Sigmoid colon (tissue), 7 donors: Measurements from ENCODE around the gene GPBP1. TPM values are rescaled to one million over a fixed set of nuclear protein-coding genes. Genes with fewer than 3 reads are reported as not detected.

ENCODE experiments used
- DNase-seq: peaks from one replicate; pipeline ENCODE4 v3.0.0-alpha.2; 2019
- H3K27ac ChIP-seq, 4 donors: fragments of 200-600 bp; sonication (generic); one replicate each; pipeline ENCODE4 v1.5.1; 2016 to 2019; ENCODE audit warnings: mild to moderate bottlenecking in 1 of 4
- H3K27me3 ChIP-seq, 3 donors: fragments of 200-600 bp; sonication (generic); one replicate each; pipeline ENCODE4 v1.5.1; 2019; ENCODE audit warnings: mild to moderate bottlenecking in 1 of 3
- H3K36me3 ChIP-seq, 4 donors: fragments of 200-600 bp; sonication (generic); one replicate each; pipeline ENCODE4 v1.5.1; 2016 to 2019
- H3K4me1 ChIP-seq, 4 donors: fragments of 200-600 bp; sonication (generic); one replicate each; pipeline ENCODE4 v1.5.1; 2017 to 2019
- H3K4me3 ChIP-seq, 4 donors: fragments of 200-600 bp; sonication (generic); one replicate each; pipeline ENCODE4 v1.5.1; 2017 to 2019; ENCODE audit warnings: mild to moderate bottlenecking in 2 of 4, moderate library complexity in 1 of 4
- H3K9me3 ChIP-seq, 4 donors: fragments of 200-600 bp in 3 of 4; sonication (generic) in 3 of 4; one replicate each; pipeline versions ENCODE4 v1.5.1 to v1.6.1; 2013 to 2019
- CTCF ChIP-seq, 4 experiments: fragments of 450-650 bp in 3 of 4; fragments of 200-600 bp in 1 of 4; IDR thresholded peaks; one replicate each; pipeline ENCODE4 v1.5.1; 2016 to 2019; ENCODE audit warnings: antibody characterized with exemption in 4 of 4, mild to moderate bottlenecking in 3 of 4, moderate library complexity in 2 of 4
- EP300 ChIP-seq, 4 donors: sonication (generic); formaldehyde crosslinking; IDR thresholded peaks; one replicate each; pipeline ENCODE4 v1.6.1; 2017; ENCODE audit warnings: antibody characterized with exemption in 4 of 4
- POLR2A ChIP-seq, 2 donors: fragments of 450-650 bp; IDR thresholded peaks; one replicate each; pipeline ENCODE4 v1.6.1; 2016; ENCODE audit warnings: antibody characterized with exemption in 2 of 2, mild to moderate bottlenecking in 2 of 2, moderate library complexity in 2 of 2
- POLR2AphosphoS5 ChIP-seq, 4 donors: sonication (generic); formaldehyde crosslinking; IDR thresholded peaks; one replicate each; pipeline ENCODE4 v1.6.1; 2017; ENCODE audit warnings: antibody characterized with exemption in 4 of 4
- WGBS, 2 donors: extraction: QIAGEN DNeasy Blood & Tissue Kit; methylation state at CpG; one replicate each; pipeline ENCODE4 v1.1.7; 2013; 5-methylcytosine and 5-hydroxymethylcytosine counted together
- intact Hi-C: fragments of 100-400 bp; cut with DNase I; formaldehyde crosslinking; loops from one replicate; pipeline ENCODE4 v1.15.1; 2023
- polyA plus RNA-seq, 3 donors: library from polyadenylated mRNA; stranded (reverse); fragments of 200-250 nt; gene quantifications; one replicate each; pipeline ENCODE4 v1.2.3, GENCODE V29; 2013
- small RNA-seq, 3 donors: library from RNA; depleted of rRNA; stranded (forward); fragments of <200 nt; gene quantifications; one replicate each; pipeline ENCODE3, GENCODE V24; 2016
- total RNA-seq, 4 donors: library from RNA; depleted of rRNA; stranded (reverse); fragments of >200 nt; gene quantifications; one replicate each; pipeline ENCODE4 v1.1.0, GENCODE V29; 2016
- donor health status: healthy with polysubstance abuse.
- donor health status: Bipolar disorder and iron deficiency.
- donor health status: healthy.

The GPBP1 gene
- total and polyA plus RNA-seq, 7 donors: 32.4 to 69.2 (median 52.3) TPM

DNA sequence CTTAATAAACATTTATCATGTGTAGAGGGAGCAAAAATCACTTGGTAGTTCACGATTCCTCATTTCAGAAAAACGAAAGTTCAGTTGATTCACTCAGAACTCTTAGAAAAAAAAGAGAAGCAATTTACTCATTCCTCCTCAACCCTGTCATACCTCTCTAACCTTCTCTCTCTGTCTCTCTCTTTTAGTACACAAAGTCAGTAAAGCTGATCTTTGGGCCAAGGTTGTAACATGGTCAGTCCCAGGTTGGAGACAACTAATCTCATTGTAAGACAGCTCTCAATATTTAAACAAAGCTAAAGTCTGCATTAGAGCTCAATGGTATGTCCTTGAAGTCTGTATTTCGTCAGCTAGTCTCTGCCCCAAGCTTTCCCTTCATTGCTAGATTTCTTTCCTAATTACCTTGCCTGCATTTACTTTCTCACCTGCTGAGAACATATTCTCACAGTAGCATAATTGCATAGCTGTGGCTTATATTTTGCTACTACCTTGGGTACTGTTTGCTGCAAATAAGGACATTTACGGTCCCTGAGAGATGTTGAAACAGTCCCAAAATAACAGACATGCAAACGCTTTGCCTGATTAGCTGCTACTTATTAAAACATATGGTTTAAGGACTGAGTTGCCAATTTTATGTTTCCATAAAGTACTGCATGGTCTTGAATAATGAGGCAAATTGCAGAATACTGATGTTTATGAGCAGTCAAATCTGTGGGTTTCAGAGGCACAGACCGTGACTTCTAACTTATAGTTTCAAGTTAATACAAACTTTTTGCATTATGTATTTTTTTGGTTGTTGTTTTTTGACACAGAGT is 138.3 kb downstream of the GPBP1 start:
- no peak for TF ChIP-seq EP300 (IDR thresholded peaks at IDR 0.05)
- no peak for TF ChIP-seq POLR2AphosphoS5 (IDR thresholded peaks at IDR 0.05)
- no peak for TF ChIP-seq CTCF (IDR thresholded peaks at IDR 0.05)
- no peak for TF ChIP-seq POLR2A (IDR thresholded peaks at IDR 0.05)

GRCh38 chr5:57313716-57314115 is 139.9 kb downstream of the GPBP1 start:
- no peaks in the 10 kb centered on the region for H3K9me3 ChIP-seq
- peaks cover 0 to 12% (median 0%) of the 10 kb centered on the region in 4 donors for H3K4me1 ChIP-seq
- WGBS, 2 donors: 94 to 95% methylated on average over 3 of the region's 3 CpGs
- no peak overlapping the region for H3K27ac ChIP-seq
- no peaks in the 10 kb centered on the region for H3K27me3 ChIP-seq
- TF ChIP-seq POLR2A (IDR thresholded peaks at IDR 0.05) (no peak), EP300 (IDR thresholded peaks at IDR 0.05) (no peak), CTCF (IDR thresholded peaks at IDR 0.05) (no peak), POLR2AphosphoS5 (IDR thresholded peaks at IDR 0.05) (no peak)
- intact Hi-C loops: no loop called here
- H3K4me3 ChIP-seq: no peak overlapping the region
- no peak for DNase-seq
- no peaks in the 10 kb centered on the region for H3K36me3 ChIP-seq

More for the DNA sequence above, 138.3 kb downstream of the GPBP1 start:
- no peak overlapping the region for H3K4me3 ChIP-seq
- peaks cover 0 to 5% (median 0%) of the 10 kb centered on the region in 4 donors for H3K4me1 ChIP-seq
- DNase-seq: no peak
- no peak overlapping the region for H3K27ac ChIP-seq
- no peaks in the 10 kb centered on the region for H3K27me3 ChIP-seq
- WGBS, 2 donors: 77 to 81% methylated on average over 6 of the region's 6 CpGs
- intact Hi-C loops: no loop called here
- no peaks in the 10 kb centered on the region for H3K9me3 ChIP-seq
- H3K36me3 ChIP-seq: no peaks in the 10 kb centered on the region

Small RNAs within 50 kb of the gene (small RNA-seq; reads per million reads assigned to genes)
- gene RF00019: 0 reads per million in 3 donors

Other genes with a start within 250 kb of the GPBP1 start
- 10 to 100 TPM; 12.5 to 46.4 (median 21.7) TPM for gene MIER3, start 221.9 kb upstream of the GPBP1 start, total RNA-seq
- gene MIER3, start 221.9 kb upstream of the GPBP1 start, polyA plus RNA-seq: 10 to 100 TPM; 20.4 to 68.9 (median 39.0) TPM